Osteocyte (in vitro differentiated cells): ENCODE results near the gene CD163. TPM values are rescaled to one million over a fixed set of nuclear protein-coding genes. Genes with fewer than 3 reads are reported as not detected.

Experiments
- DNase-seq: peaks from one replicate; pipeline ENCODE4 v3.0.0; 2021; ENCODE audit warnings: mixed read lengths; ENCODE audit not compliant: unreplicated experiment; ENCODE audit errors: extremely low spot score
- H3K27ac Mint-ChIP-seq: one replicate; pipeline ENCODE4 v1.8.0; 2021; ENCODE audit warnings: mild to moderate bottlenecking, mixed read lengths; ENCODE audit not compliant: unreplicated experiment
- H3K27me3 Mint-ChIP-seq: one replicate; pipeline ENCODE4 v1.8.0; 2021; ENCODE audit warnings: mixed read lengths; ENCODE audit not compliant: unreplicated experiment
- H3K36me3 Mint-ChIP-seq: one replicate; pipeline ENCODE4 v1.8.0; 2021; ENCODE audit warnings: mixed read lengths; ENCODE audit not compliant: unreplicated experiment
- H3K4me1 Mint-ChIP-seq: one replicate; pipeline ENCODE4 v1.8.0; 2021; ENCODE audit warnings: mixed read lengths; ENCODE audit not compliant: unreplicated experiment
- H3K4me3 Mint-ChIP-seq: one replicate; pipeline ENCODE4 v1.8.0; 2021; ENCODE audit warnings: mild to moderate bottlenecking, moderate library complexity, mixed read lengths; ENCODE audit not compliant: unreplicated experiment
- H3K9me3 Mint-ChIP-seq: one replicate; pipeline ENCODE4 v1.8.0; 2021; ENCODE audit warnings: mixed read lengths; ENCODE audit not compliant: unreplicated experiment
- total RNA-seq: library from RNA; stranded (reverse); gene quantifications from 2 replicates; pipeline ENCODE4 v1.2.1, GENCODE V29; 2021
- TF ChIP-seq, protein P1 (sequence below): fragments of 200-600 bp; sonication (generic); IDR thresholded peaks from 2 replicates; pipeline ENCODE4 v1.5.0; 2021; ENCODE audit warnings: antibody characterized with exemption, mild to moderate bottlenecking, moderate library complexity

CD163 gene
- total RNA-seq, 1 donor from 2014 or later = not detected

DNA sequence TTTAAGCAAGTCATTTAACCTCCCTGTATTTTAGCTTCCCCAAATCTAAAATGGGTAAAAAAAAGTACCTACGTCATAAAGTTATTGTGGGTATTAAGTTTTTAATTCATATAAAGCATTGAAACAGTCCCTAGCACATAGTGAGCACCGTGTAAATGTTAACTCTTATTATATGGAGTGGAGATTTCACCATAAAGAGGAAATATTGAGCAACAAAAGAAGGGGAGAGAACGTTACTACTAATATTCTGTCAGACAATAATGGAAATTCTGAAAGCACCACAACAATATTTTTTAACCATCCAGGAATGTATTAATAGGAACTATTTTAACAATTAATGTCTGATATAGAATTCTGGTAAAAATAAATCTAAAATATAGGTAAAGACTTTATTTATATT lies 51.8 kb downstream of the CD163 start:
- Mint-ChIP-seq H3K4me3 (no peak overlapping the region), H3K4me1 (no peaks in the 10 kb centered on the region), H3K36me3 (no peaks in the 10 kb centered on the region), H3K9me3 (no peaks in the 10 kb centered on the region), H3K27me3 (peaks cover 31% of the 10 kb centered on the region), H3K27ac (no peak overlapping the region)
- TF ChIP-seq, protein P1, sequence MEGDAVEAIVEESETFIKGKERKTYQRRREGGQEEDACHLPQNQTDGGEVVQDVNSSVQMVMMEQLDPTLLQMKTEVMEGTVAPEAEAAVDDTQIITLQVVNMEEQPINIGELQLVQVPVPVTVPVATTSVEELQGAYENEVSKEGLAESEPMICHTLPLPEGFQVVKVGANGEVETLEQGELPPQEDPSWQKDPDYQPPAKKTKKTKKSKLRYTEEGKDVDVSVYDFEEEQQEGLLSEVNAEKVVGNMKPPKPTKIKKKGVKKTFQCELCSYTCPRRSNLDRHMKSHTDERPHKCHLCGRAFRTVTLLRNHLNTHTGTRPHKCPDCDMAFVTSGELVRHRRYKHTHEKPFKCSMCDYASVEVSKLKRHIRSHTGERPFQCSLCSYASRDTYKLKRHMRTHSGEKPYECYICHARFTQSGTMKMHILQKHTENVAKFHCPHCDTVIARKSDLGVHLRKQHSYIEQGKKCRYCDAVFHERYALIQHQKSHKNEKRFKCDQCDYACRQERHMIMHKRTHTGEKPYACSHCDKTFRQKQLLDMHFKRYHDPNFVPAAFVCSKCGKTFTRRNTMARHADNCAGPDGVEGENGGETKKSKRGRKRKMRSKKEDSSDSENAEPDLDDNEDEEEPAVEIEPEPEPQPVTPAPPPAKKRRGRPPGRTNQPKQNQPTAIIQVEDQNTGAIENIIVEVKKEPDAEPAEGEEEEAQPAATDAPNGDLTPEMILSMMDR = no peak
- no peak for DNase-seq

DNA sequence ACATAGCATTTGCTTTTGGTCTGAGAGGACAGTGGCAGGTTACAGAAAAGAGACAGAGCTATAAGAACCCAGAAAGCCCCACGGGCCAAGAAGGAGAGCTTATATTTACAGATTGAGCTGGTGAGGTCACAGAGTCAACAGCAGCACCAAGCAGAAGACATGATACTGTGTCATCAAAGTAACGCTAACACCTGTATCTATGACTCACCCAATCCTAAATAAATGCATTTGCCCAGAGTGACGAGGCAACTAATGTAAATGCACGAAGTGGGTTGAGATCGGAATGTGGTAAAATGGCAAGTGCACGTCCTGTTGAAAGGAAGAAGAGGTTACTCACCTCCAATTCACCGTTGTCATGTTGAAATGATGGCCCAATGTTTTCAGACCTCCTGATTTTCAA lies 52.9 kb downstream of the CD163 start:
- H3K9me3 Mint-ChIP-seq = no peaks in the 10 kb centered on the region
- no peak overlapping the region for H3K4me3 Mint-ChIP-seq
- no peak for DNase-seq
- H3K27me3 Mint-ChIP-seq = peaks cover 33% of the 10 kb centered on the region
- TF ChIP-seq, protein P1 = no peak
- H3K27ac Mint-ChIP-seq = no peak overlapping the region
- no peaks in the 10 kb centered on the region for H3K4me1 Mint-ChIP-seq
- no peaks in the 10 kb centered on the region for H3K36me3 Mint-ChIP-seq

DNA sequence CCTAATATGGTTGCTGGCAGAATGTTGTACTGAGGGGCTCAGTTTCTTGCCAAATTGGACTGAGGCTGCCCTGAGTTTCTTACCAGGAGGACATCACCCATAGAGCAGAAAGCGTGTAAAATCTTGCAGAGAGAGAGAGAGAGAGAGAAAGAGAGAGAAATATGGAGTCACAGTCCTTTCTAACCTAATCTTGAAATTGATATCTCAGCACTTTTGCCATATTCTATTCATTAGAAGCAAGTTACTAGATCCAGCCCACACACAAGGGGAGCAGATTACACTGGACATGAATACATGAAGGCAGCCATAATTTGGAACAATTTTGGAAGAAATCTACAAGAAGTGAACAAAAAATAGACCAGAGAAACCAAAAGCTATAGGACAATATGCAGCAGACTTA lies 55.5 kb downstream of the CD163 start:
- Mint-ChIP-seq H3K27ac (no peak overlapping the region), H3K9me3 (no peaks in the 10 kb centered on the region), H3K4me3 (no peak overlapping the region), H3K36me3 (no peaks in the 10 kb centered on the region), H3K4me1 (no peaks in the 10 kb centered on the region), H3K27me3 (peaks cover 31% of the 10 kb centered on the region)
- DNase-seq = no peak
- TF ChIP-seq, protein P1 = no peak

- Mint-ChIP-seq H3K27me3 (peaks cover 28% of the 10 kb centered on the region), H3K27ac (no peak overlapping the region), H3K4me3 (no peak overlapping the region), H3K9me3 (peaks cover 4% of the 10 kb centered on the region), H3K36me3 (peaks cover 2% of the 10 kb centered on the region), H3K4me1 (peaks cover 4% of the 10 kb centered on the region)
- TF ChIP-seq, protein P1 = no peak
- no peak for DNase-seq
Observed at GRCh38 chr12:7444537-7444936, 59.0 kb downstream of the CD163 start.

GRCh38 chr12:7444076-7444475 lies 59.5 kb downstream of the CD163 start, which contains the start of gene CD163L1:
Gene CD163L1 (minus strand): TSS chr12:7444153. CDS start chr12:7444127, 26 bp downstream.
- TF ChIP-seq, protein P1 = no peak
- no peak within 1 kb of the TSS for H3K4me3 Mint-ChIP-seq
- no peak within 1 kb of the TSS for H3K27ac Mint-ChIP-seq
- peaks cover 9% of the 10 kb centered on the region for H3K9me3 Mint-ChIP-seq
- peaks cover 5% of the 10 kb centered on the region for H3K4me1 Mint-ChIP-seq
- H3K36me3 Mint-ChIP-seq = peaks cover 2% of the 10 kb centered on the region
- DNase-seq = no peak
- peaks cover 26% of the 10 kb centered on the region for H3K27me3 Mint-ChIP-seq
